ENCODE data around the gene SLC9A3.

SLC9A3 gene

GRCh38 chr5:569358-569867, 45.2 kb upstream of the SLC9A3 start:
- no peaks in the 10 kb centered on the region for H3K4me1 ChIP-seq (ENCODE audit: low read length)
- TF ChIP-seq CTCF (IDR thresholded peaks at IDR 0.05; ENCODE audit: low read depth, low read length) (no peak), EZH2phosphoT487 (IDR thresholded peaks at IDR 0.05; ENCODE audit: low read depth) (no peak)
- no peaks in the 10 kb centered on the region for H3K79me2 ChIP-seq (ENCODE audit: low read length)
- H3K36me3 ChIP-seq (replicated peaks; ENCODE audit: low read depth, low read length) = no peaks in the 10 kb centered on the region
- H3K4me3 ChIP-seq (ENCODE audit: low read length) = no peak overlapping the region
- H3K9ac ChIP-seq (ENCODE audit: low read length) = no peak overlapping the region
- H3K9me3 ChIP-seq (ENCODE audit: insufficient read depth, low read length) = no peaks in the 10 kb centered on the region
- H2AFZ ChIP-seq (ENCODE audit: low read depth, low read length) = no peak overlapping the region
- no peaks in the 10 kb centered on the region for H3K27me3 ChIP-seq (ENCODE audit: low read depth, low read length)
- no peak overlapping the region for H3K27ac ChIP-seq (ENCODE audit: low read length)
- no peaks in the 10 kb centered on the region for H4K20me1 ChIP-seq (ENCODE audit: insufficient read depth, low read length)
- H3K4me2 ChIP-seq (ENCODE audit: low read length) = no peak overlapping the region

- no peaks in the 10 kb centered on the region for H3K4me1 ChIP-seq (ENCODE audit: low read length)
- no peak overlapping the region for H3K4me2 ChIP-seq (ENCODE audit: low read length)
- no peaks in the 10 kb centered on the region for H4K20me1 ChIP-seq (ENCODE audit: insufficient read depth, low read length)
- H3K9ac ChIP-seq (ENCODE audit: low read length) = no peak overlapping the region
- no peak overlapping the region for H2AFZ ChIP-seq (ENCODE audit: low read depth, low read length)
- no peaks in the 10 kb centered on the region for H3K79me2 ChIP-seq (ENCODE audit: low read length)
- no peak overlapping the region for H3K4me3 ChIP-seq (ENCODE audit: low read length)
- no peaks in the 10 kb centered on the region for H3K36me3 ChIP-seq (replicated peaks; ENCODE audit: low read depth, low read length)
- H3K27me3 ChIP-seq (ENCODE audit: low read depth, low read length) = no peaks in the 10 kb centered on the region
- no peak overlapping the region for H3K27ac ChIP-seq (ENCODE audit: low read length)
- no peaks in the 10 kb centered on the region for H3K9me3 ChIP-seq (ENCODE audit: insufficient read depth, low read length)
- TF ChIP-seq EZH2phosphoT487 (IDR thresholded peaks at IDR 0.05; ENCODE audit: low read depth) (no peak), CTCF (IDR thresholded peaks at IDR 0.05; ENCODE audit: low read depth, low read length) (no peak)
Observed at GRCh38 chr5:568809-569208, 44.6 kb upstream of the SLC9A3 start.

- Histone ChIP-seq H3K4me3 (ENCODE audit: low read length) (no peak overlapping the region), H3K4me1 (ENCODE audit: low read length) (no peaks in the 10 kb centered on the region), H3K79me2 (ENCODE audit: low read length) (no peaks in the 10 kb centered on the region), H3K27me3 (ENCODE audit: low read depth, low read length) (no peaks in the 10 kb centered on the region), H3K27ac (ENCODE audit: low read length) (no peak overlapping the region), H3K9ac (ENCODE audit: low read length) (no peak overlapping the region), H3K36me3 (replicated peaks; ENCODE audit: low read depth, low read length) (no peaks in the 10 kb centered on the region), H3K4me2 (ENCODE audit: low read length) (no peak overlapping the region), H2AFZ (ENCODE audit: low read depth, low read length) (no peak overlapping the region), H3K9me3 (ENCODE audit: insufficient read depth, low read length) (no peaks in the 10 kb centered on the region), H4K20me1 (ENCODE audit: insufficient read depth, low read length) (no peaks in the 10 kb centered on the region)
- TF ChIP-seq CTCF (IDR thresholded peaks at IDR 0.05; ENCODE audit: low read depth, low read length) (no peak), EZH2phosphoT487 (IDR thresholded peaks at IDR 0.05; ENCODE audit: low read depth) (no peak)
Observed at GRCh38 chr5:568061-568781, 44.0 kb upstream of the SLC9A3 start.

GRCh38 chr5:567664-568060, 43.4 kb upstream of the SLC9A3 start:
- TF ChIP-seq EZH2phosphoT487 (IDR thresholded peaks at IDR 0.05; ENCODE audit: low read depth) (no peak), CTCF (IDR thresholded peaks at IDR 0.05; ENCODE audit: low read depth, low read length) (no peak)
- no peak overlapping the region for H3K4me2 ChIP-seq (ENCODE audit: low read length)
- no peaks in the 10 kb centered on the region for H3K79me2 ChIP-seq (ENCODE audit: low read length)
- H3K4me3 ChIP-seq (ENCODE audit: low read length) = no peak overlapping the region
- H3K9ac ChIP-seq (ENCODE audit: low read length) = no peak overlapping the region
- H3K4me1 ChIP-seq (ENCODE audit: low read length) = no peaks in the 10 kb centered on the region
- H3K36me3 ChIP-seq (replicated peaks; ENCODE audit: low read depth, low read length) = no peaks in the 10 kb centered on the region
- H3K27ac ChIP-seq (ENCODE audit: low read length) = no peak overlapping the region
- H2AFZ ChIP-seq (ENCODE audit: low read depth, low read length) = no peak overlapping the region
- no peaks in the 10 kb centered on the region for H3K9me3 ChIP-seq (ENCODE audit: insufficient read depth, low read length)
- H3K27me3 ChIP-seq (ENCODE audit: low read depth, low read length) = no peaks in the 10 kb centered on the region
- no peaks in the 10 kb centered on the region for H4K20me1 ChIP-seq (ENCODE audit: insufficient read depth, low read length)
